Spleen (tissue), 11 donors: ENCODE results near the gene DNAAF3. TPM values are rescaled to one million over a fixed set of nuclear protein-coding genes. Genes with fewer than 3 reads are reported as not detected.
A peak's percentile ranks its signal among the peaks of the same experiment; 100 is the strongest.

Experiments used
- DNase-seq: peaks from one replicate; pipeline ENCODE4 v3.0.0-alpha.2; 2020
- H3K27ac ChIP-seq, 8 donors: fragments of 200-600 bp; sonication (generic) in 7 of 8; 1 replicate in 4 of 8; 2 replicates in 4 of 8; pipeline versions ENCODE4 v1.5.0 to v1.8.0; 2016 to 2021; ENCODE audit warnings: inconsistent platforms in 4 of 8, mild to moderate bottlenecking in 4 of 8, moderate library complexity in 1 of 8
- H3K27me3 ChIP-seq, 7 donors: fragments of 200-600 bp; sonication (generic) in 6 of 7; replicated peaks in 1 of 7; 1 replicate in 4 of 7; 2 replicates in 3 of 7; pipeline versions ENCODE4 v1.5.0 to v1.8.0; 2016 to 2021; ENCODE audit warnings: inconsistent platforms in 3 of 7, mild to moderate bottlenecking in 1 of 7
- H3K36me3 ChIP-seq, 6 donors: fragments of 200-600 bp; sonication (generic) in 5 of 6; 1 replicate in 4 of 6; 2 replicates in 2 of 6; pipeline versions ENCODE4 v1.5.0 to v1.8.0; 2016 to 2021; ENCODE audit warnings: inconsistent platforms in 2 of 6
- H3K4me1 ChIP-seq, 6 donors: fragments of 200-600 bp; sonication (generic) in 5 of 6; 1 replicate in 3 of 6; 2 replicates in 3 of 6; pipeline versions ENCODE4 v1.5.0 to v1.8.0; 2016 to 2021; ENCODE audit warnings: inconsistent platforms in 3 of 6
- H3K4me3 ChIP-seq, 8 donors: fragments of 200-600 bp; sonication (generic) in 7 of 8; 1 replicate in 4 of 8; 2 replicates in 4 of 8; pipeline versions ENCODE4 v1.5.0 to v1.8.0; 2016 to 2021; ENCODE audit warnings: inconsistent platforms in 4 of 8, mild to moderate bottlenecking in 4 of 8, moderate library complexity in 2 of 8
- H3K9me3 ChIP-seq, 8 donors: fragments of 200-600 bp; sonication (generic) in 7 of 8; 1 replicate in 4 of 8; 2 replicates in 4 of 8; pipeline versions ENCODE4 v1.5.0 to v1.8.0; 2016 to 2021; ENCODE audit warnings: inconsistent platforms in 4 of 8
- POLR2A ChIP-seq, 3 donors: fragments of 450-650 bp; IDR thresholded peaks; one replicate each; pipeline ENCODE4 v1.5.1; 2017; ENCODE audit warnings: antibody characterized with exemption in 3 of 3, mild to moderate bottlenecking in 1 of 3
- POLR2AphosphoS5 ChIP-seq, 3 donors: sonication (generic); formaldehyde crosslinking; IDR thresholded peaks; one replicate each; pipeline ENCODE4 v1.5.1; 2017; ENCODE audit warnings: antibody characterized with exemption in 3 of 3
- WGBS, 5 donors: extraction: QIAGEN DNeasy Blood & Tissue Kit in 3 of 5; methylation state at CpG; one replicate each; pipeline versions ENCODE4 v1.1.5 to v1.1.7; 2013 to 2018; 5-methylcytosine and 5-hydroxymethylcytosine counted together
- intact Hi-C: fragments of 100-400 bp; cut with DNase I; formaldehyde crosslinking; loops from one replicate; pipeline ENCODE4 v1.15.0; 2023; ENCODE audit warnings: low total_unique reads
- polyA plus RNA-seq, 3 donors: library from polyadenylated mRNA; stranded (reverse); fragments of 200-250 nt; gene quantifications; one replicate each; pipeline ENCODE4 v1.2.1, GENCODE V29; 2013
- total RNA-seq, 7 donors: library from RNA; depleted of rRNA in 3 of 7; stranded (reverse); fragments of >200 nt in 3 of 7; fragmentation: NEBNext Ultra II Directional in 4 of 7; extraction: Animal tissue kit (Norgen Biotek cat#: 25700) in 4 of 7; gene quantifications; one replicate each; pipeline versions ENCODE4 v1.1.0 to v1.2.1, GENCODE V29; 2016 to 2021
- TF ChIP-seq, protein P1 (sequence below), 11 experiments: fragments of 200-600 bp in 7 of 11; fragments of 450-650 bp in 4 of 11; sonication (generic) in 4 of 11; IDR thresholded peaks in 8 of 11; conservative IDR thresholded peaks in 3 of 11; 1 replicate in 7 of 11; 2 replicates in 4 of 11; pipeline versions ENCODE4 v1.4.0 to v1.8.0; 2016 to 2021; ENCODE audit warnings: antibody characterized with exemption in 11 of 11, inconsistent platforms in 4 of 11, mild to moderate bottlenecking in 1 of 11
- donor health status: healthy with polysubstance abuse.
- donor health status: DM: no; HTN: no; CAD: no; lungs with moderate emphysema.
- donor health status: DM: no; HTN: no; CAD: no.
- donor health status: Bipolar disorder and iron deficiency.
- donor health status: healthy.
- donor health status: DM: no; HTN: no; CAD: no.
- donor health status: DM: yes; HTN: yes; CAD: no.

DNAAF3 gene
- total and polyA plus RNA-seq, 10 donors: 0.28 to 1.1 (median 0.69) TPM; not detected in 2

DNA sequence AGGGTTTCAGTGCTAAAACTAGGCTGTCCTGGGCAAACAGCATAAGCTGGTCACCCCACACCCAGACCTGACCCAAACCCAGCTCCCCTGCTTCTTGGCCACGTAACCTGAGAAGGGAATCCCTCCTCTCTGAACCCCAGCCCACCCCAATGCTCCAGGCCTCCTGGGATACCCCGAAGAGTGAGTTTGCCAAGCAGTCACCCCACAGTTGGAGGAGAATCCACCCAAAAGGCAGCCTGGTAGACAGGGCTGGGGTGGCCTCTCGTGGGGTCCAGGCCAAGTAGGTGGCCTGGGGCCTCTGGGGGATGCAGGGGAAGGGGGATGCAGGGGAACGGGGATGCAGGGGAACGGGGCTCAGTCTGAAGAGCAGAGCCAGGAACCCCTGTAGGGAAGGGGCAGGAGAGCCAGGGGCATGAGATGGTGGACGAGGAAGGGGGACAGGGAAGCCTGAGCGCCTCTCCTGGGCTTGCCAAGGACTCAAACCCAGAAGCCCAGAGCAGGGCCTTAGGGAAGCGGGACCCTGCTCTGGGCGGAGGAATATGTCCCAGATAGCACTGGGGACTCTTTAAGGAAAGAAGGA lies 51.8 kb downstream of the DNAAF3 start:
- intact Hi-C loops: no loop called here
- WGBS, 5 donors: 86 to 95% (median 93%) methylated on average over 6 to 9 of the region's 9 CpGs
- Histone ChIP-seq H3K4me1 (peaks cover 19 to 74% (median 56%) of the 10 kb centered on the region in 6 donors), H3K4me3 (no peak overlapping the region), H3K9me3 (no peaks in the 10 kb centered on the region), H3K27ac (peak overlapping the region in 4 of 8 donors; percentile 13 to 94 (median 76)), H3K27me3 (no peaks in the 10 kb centered on the region), H3K36me3 (peaks cover 0 to 49% (median 17%) of the 10 kb centered on the region in 6 donors)
- DNase-seq: no peak
- TF ChIP-seq, protein P1, sequence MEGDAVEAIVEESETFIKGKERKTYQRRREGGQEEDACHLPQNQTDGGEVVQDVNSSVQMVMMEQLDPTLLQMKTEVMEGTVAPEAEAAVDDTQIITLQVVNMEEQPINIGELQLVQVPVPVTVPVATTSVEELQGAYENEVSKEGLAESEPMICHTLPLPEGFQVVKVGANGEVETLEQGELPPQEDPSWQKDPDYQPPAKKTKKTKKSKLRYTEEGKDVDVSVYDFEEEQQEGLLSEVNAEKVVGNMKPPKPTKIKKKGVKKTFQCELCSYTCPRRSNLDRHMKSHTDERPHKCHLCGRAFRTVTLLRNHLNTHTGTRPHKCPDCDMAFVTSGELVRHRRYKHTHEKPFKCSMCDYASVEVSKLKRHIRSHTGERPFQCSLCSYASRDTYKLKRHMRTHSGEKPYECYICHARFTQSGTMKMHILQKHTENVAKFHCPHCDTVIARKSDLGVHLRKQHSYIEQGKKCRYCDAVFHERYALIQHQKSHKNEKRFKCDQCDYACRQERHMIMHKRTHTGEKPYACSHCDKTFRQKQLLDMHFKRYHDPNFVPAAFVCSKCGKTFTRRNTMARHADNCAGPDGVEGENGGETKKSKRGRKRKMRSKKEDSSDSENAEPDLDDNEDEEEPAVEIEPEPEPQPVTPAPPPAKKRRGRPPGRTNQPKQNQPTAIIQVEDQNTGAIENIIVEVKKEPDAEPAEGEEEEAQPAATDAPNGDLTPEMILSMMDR (IDR thresholded peaks at IDR 0.05 in 8 of 11, conservative IDR thresholded peaks at IDR 0.05 in 3 of 11): no peak
- TF ChIP-seq POLR2AphosphoS5 (IDR thresholded peaks at IDR 0.05) (no peak), POLR2A (IDR thresholded peaks at IDR 0.05) (no peak)

DNA sequence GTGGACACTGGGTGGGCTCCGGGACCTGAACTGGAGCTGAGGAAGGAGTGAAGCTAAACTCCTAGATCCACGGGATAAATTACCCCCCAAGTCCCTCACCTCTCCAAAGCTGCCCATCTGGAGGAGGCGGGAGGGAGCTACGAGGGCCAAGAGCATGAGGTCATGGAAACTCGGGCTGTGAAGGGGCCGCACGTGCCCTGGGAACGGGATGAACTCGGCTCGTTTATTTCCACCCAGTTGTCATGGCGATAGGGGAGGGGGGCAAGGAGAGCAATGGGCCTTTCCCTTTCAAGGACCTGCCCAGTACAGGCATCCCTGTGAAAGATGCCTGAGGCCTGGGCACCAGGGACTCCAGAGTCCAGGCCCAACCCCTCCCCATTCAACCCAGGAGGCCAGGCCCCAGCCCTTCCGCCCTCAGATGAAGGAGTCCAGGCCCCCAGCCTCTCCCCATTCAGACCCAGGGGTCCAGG lies 52.8 kb downstream of the DNAAF3 start:
- DNase-seq: no peak
- intact Hi-C loops: no loop called here

DNA sequence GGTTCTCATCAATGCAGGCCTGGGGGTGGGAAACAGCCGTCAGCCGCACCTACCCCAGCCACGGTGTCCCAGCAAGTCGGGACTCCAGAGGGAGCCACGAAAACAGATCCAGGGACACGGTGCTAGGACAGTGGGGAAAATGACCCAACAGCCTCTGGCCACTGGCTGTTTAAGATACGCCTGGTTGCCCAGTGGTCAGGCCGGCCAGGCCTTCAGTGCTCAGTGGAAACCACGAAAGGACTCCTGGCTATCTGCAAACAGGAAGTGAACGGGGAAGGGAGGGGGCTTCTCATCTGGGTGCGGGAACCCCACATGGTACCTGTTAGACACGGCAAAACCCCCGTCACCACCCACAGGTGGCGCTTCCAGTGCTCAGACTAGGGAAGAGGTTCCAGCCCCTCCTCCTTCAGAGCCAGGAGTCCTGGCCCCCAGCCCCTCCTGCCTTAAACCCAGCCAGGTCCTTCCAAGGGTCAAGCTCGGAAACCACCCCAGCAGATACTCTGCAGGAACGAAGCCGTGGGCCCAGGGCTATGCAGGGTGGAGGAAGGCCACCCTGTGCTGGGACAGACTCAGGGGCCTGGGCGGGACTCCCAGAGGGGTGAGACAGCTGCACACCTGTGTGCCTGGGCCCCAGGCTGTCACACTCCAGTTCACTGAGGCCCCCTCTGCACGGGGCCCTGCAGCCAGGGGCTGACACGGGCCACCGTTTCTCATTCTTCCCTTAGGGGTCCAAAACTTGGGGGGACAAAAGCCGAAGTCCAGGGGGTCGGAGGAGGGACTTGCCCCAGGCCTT lies 53.4 kb downstream of the DNAAF3 start:
- H3K27ac ChIP-seq: peak overlapping the region in 6 of 8 donors; percentile 38 to 90 (median 55)
- no peak for TF ChIP-seq POLR2AphosphoS5 (IDR thresholded peaks at IDR 0.05)
- TF ChIP-seq, protein P1 (IDR thresholded peaks at IDR 0.05 in 8 of 11, conservative IDR thresholded peaks at IDR 0.05 in 3 of 11): no peak
- TF ChIP-seq POLR2A (IDR thresholded peaks at IDR 0.05): no peak
- H3K4me1 ChIP-seq: peaks cover 11 to 62% (median 46%) of the 10 kb centered on the region in 6 donors
- DNase-seq: no peak
- H3K27me3 ChIP-seq: no peaks in the 10 kb centered on the region
- no peak overlapping the region for H3K4me3 ChIP-seq
- peaks cover 0 to 66% (median 24%) of the 10 kb centered on the region in 6 donors for H3K36me3 ChIP-seq
- H3K9me3 ChIP-seq: no peaks in the 10 kb centered on the region
- 55 to 77% (median 72%) methylated on average over 15 to 23 of the region's 23 CpGs for WGBS, 5 donors
- intact Hi-C loops: no loop called here

More for the DNA sequence above, 52.8 kb downstream of the DNAAF3 start:
- Histone ChIP-seq H3K36me3 (peaks cover 0 to 60% (median 24%) of the 10 kb centered on the region in 6 donors), H3K27ac (peak overlapping the region in 5 of 8 donors; percentile 38 to 90 (median 63)), H3K4me1 (peaks cover 16 to 68% (median 52%) of the 10 kb centered on the region in 6 donors), H3K9me3 (no peaks in the 10 kb centered on the region), H3K27me3 (no peaks in the 10 kb centered on the region), H3K4me3 (no peak overlapping the region)
- WGBS, 5 donors: 61 to 64% (median 63%) methylated on average over 11 to 12 of the region's 12 CpGs
- TF ChIP-seq POLR2AphosphoS5 (IDR thresholded peaks at IDR 0.05) (peak in 2 of 3 donors; percentile 30 to 59), POLR2A (IDR thresholded peaks at IDR 0.05) (no peak)

DNA sequence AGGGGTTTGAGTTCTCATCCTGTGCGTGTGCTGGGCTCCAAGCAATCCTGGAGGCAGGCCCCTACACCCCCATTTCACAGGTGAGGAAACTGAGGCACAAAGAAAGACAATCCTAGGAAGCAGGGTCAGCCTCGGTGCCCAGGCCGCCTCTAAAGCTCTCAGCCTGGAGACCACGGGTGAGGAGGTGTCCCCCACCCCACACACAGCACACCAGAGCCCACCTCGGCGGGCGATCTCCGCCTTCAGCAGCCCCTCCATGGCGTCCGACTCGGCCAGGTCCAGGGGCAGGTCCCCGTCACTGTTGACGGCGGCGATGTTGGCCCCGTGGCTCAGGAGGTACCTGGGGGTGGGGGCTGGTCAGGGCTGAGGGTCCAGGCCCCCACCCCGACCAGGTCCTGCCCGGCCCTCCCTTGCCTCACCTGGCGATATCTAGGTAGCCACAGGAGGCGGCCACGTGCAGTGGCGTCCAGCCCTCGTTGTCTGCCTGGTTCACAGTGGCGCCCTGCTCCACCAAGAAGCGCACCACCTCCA lies 54.1 kb downstream of the DNAAF3 start:
- Histone ChIP-seq H3K27ac (peak overlapping the region in 4 of 8 donors; percentile 26 to 90 (median 65)), H3K36me3 (peaks cover 0 to 68% (median 24%) of the 10 kb centered on the region in 6 donors), H3K4me3 (no peak overlapping the region), H3K27me3 (no peaks in the 10 kb centered on the region), H3K4me1 (peaks cover 11 to 59% (median 46%) of the 10 kb centered on the region in 6 donors), H3K9me3 (no peaks in the 10 kb centered on the region)
- TF ChIP-seq POLR2A (IDR thresholded peaks at IDR 0.05) (no peak), POLR2AphosphoS5 (IDR thresholded peaks at IDR 0.05) (peak in 1 of 3 donors; percentile 21)
- WGBS, 5 donors: 92 to 97% (median 94%) methylated on average over 7 to 25 of the region's 25 CpGs
- DNase-seq: no peak
- intact Hi-C loops: no loop called here
